Jurkat, Clone E6-1 (cell line): ENCODE measurements around the gene DNAJC11.

Experiments
- DNase-seq: peaks from one replicate; pipeline ENCODE4 v3.0.0-alpha.2; 2011; ENCODE audit warnings: low read depth, low spot score
- H3K4me3 ChIP-seq: 2 replicates; pipeline ENCODE4 v1.5.1; 2011; ENCODE audit warnings: mild to moderate bottlenecking, low read length, control low read depth, moderate library complexity

DNAJC11 gene

DNA sequence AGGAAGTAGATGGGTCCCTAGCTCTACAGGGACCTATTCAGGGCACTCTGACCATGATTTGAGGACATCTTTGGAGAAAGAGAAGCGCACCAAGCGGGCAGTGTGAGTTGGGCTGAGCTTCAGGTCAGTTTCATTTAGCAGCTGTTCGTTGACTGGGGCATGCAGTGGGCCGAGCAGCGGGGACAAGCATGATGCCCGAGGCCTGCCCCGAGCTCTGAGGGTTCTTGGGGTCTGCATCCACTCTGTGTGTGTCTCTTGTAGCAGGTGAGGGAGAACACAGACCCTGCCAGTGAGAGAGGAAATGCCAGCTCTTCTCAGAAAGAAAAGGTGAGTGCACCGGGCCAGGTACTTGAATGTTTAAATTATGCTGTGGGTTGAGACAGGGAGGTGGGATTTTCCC lies 71.6 kb downstream of the DNAJC11 start:
- no peak for DNase-seq
- no peak overlapping the region for H3K4me3 ChIP-seq

DNA sequence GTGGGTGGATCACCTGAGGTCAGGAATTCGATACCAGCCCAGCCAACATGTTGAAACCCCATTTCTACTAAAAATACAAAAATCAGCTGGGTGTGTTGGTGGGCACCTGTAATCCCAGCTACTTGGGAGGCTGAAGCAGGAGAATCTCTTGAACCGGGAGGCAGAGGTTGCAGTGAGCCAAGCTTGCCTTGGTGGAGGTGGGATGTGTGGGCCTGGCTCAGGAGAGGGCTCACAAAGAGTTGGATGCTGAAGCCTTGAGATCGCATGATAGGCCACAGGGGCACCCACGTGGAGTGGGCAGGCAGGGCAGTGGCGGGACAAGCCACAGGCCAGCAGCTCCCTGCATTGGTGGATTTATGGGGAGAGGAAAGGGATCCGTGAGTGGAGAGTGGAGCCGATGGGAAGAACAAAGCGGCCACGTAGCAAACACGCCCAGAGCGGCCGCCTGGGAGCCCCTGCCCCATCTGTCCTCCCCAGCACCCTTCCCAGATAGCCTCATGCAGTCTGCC lies 72.6 kb downstream of the DNAJC11 start:
- H3K4me3 ChIP-seq, result no peak overlapping the region
- DNase-seq, result no peak

DNA sequence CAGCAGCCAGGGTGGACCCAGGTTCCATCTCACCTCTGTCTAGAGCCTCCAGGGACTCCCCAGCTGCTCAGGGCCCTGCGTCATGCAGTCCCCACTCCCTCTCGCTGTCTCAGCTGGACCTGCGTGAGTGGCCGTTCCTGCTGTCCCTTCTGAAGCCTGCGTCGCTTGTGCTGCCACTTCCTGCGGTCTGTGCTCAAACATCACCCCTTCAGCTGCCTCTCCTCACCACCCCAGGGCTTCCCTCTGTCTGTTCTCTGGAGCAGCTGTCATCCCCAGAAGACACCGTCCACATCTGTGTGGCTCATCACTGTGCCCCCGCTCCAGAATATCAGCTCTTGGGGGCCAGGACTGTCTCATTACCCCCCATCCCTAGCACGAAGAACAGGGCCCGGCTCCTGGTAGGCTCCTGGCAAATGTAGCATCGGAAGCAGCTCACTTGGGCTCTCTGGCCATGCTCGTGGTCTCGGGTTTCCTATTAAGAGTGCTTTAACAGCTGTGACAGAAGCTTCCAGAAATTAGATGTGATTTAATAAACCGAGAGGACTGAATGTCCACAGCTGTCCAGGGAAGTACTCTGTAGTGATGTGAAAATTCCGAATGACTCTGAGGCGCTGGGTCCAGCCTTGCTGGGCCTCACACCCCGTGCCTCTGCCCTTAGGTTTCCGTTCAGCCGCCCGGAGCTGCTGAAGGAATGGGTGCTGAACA lies 73.6 kb downstream of the DNAJC11 start:
- H3K4me3 ChIP-seq, result no peak overlapping the region
- no peak for DNase-seq

DNA sequence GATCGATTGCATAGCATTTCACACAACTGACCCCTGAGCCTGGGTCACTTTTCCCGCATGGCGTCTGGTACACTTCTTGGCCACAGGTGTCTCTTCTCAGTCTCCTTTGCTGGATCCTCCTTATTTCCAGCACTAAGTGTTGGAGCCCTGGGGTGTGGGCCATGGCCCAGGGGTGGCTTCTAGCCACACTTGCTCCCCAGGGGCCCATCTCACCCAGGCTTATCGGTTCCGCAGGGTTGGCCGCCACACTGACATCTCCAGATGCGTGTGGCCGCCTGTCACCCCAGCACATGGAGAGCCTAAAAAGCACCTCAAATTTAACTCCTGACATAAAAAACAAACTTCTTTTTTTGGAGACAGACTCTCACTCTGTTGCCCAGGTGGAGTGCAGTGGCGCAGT lies 74.6 kb downstream of the DNAJC11 start:
- H3K4me3 ChIP-seq, result no peak overlapping the region
- DNase-seq, result no peak

DNA sequence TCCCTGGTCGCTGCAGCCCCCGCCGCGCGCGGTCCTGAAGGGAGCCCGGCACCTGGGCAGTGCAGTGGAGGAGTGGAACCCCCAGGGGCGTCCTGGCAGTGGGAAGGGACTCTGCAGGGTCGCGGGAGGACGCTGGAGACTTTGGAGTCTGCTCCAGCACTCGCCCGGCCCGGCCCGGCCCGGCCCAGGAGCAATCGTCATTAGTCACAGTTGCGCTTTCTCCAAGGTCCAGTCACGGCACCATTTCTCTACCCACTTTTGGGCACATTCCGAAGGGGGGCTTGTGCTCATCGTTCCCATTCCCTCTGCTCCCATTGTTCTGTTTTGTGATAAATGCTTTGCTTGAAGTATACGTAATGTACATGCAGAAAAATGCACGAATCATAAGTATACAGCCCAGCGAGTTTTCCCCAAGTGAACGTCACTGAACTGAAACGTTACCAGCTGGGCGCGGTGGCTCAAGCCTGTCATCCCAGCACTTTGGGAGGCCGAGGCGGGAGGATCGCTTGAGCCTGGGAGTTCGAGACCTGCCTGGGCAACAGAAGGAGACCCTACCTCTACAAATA lies 75.9 kb downstream of the DNAJC11 start:
- H3K4me3 ChIP-seq, result peak overlapping the region; percentile 74
- no peak for DNase-seq

DNA sequence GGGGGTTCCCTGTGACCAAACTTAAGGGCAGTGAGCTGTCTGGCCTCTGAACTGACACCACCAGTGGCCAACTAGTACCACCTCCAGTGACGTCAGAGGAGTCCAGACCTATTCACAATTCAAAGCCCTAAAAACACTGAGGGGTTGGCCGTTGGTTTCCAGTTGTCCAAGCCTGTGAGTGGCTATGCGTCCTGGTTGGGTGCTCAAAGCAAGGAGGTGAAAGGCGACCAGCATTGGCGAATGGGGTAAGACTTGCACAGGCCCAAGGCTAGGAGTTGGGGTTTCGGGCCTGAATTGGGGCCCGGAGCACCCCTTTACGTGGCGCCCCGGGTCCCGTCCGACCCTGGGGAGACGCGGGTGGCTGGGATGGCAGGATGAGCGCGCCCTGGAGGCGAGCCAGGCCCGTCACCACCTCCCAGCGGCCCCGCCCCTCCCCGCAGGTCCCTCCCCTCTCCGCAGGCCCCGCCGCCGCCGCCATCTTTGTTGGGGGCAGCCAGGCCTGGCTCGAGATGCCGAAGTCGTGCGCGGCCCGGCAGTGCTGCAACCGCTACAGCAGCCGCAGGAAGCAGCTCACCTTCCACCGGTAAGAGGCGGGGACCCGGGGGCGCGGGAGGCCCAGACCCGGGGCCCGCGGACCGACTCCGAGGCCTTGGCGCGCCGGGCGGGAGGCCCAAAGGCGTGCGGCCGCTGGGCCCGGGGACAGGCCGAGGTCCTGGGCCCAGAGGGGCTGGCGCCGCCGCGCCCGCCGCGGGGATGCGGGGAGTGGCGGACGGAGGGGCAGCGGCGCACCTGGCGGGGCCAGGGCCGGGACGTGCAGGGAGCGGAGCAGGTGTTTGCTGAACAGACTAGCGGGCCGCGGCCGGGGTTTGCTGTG lies 76.7 kb downstream of the DNAJC11 start, which contains the start of gene THAP3:
Gene THAP3 (plus strand): TSS at position 159 of the 874 bp plus-strand sequence. CDS start 351 bp downstream, at position 510.
- DNase-seq, result peak; percentile 52
- peak within 1 kb of the TSS; percentile 74 for H3K4me3 ChIP-seq

DNA sequence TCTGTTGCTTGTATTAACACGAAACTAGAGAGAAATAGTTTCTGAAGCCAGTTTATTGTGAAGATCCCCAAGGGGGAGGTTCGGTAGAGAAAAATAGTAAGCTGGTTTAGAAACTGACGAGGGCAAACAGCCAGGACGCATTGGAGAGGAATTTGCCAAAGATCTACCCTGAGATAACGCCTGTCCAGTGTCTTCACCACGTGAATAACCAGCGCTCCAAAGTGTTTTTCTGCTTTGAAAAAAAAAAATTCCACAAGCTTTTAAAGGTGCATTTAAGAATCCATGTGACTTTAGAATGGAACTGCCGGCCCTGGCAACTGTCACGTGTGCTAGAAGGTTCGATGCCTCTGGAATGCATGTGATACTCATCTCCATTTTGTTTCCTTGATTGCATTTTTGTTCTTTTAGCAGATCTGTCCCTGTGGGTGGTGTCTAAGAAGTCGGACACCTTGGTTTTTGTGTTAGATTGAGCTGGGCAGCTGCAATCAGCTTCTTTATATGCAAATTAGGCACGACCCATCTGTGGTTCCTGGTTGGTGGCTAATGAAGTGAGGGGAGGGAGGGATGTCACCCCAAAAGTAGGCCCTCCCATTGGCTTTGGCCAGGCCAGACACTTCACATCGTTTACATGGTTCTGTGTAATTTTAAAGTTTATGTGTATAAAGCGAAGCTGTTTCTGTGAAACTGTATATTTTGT lies 78.2 kb downstream of the DNAJC11 start:
- no peak overlapping the region for H3K4me3 ChIP-seq
- DNase-seq, result no peak

DNA sequence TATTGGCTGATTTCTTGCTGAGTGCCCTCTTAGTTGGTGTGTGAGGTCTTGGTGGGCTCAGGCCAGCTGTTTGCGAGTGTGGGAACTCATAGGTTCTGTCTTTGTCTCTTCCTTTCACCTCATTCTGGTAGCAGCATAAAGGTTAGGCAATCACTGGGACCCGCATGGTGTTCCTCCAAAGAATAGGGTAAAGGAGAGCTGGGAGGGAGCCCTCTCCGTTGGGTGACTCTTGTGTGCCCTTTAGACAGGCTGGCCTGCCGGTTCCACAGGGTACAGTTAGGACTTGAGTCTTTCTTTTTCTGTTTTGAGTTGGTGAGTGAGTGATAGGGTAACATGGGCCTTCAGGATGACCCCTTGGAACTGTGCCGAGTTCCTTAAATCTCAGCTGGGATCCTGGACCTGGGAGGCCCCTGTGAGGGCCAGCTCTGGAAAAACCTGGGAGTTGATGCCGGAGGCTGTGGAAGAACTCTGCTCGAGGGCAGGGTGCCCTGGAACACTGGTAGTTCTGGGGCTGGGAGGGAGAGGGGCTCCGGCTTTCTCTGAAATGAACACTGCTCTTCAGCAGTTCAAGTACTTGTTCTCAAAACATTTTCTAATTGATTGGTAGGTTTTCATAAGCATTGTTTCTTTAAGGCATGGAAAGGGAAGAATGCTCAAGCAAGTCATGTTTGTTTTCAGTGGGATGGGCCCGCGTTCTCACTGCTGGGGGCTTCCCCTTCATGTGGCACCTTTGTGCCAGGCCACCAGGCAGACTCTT lies 79.0 kb downstream of the DNAJC11 start:
- no peak for DNase-seq
- H3K4me3 ChIP-seq, result no peak overlapping the region

DNA sequence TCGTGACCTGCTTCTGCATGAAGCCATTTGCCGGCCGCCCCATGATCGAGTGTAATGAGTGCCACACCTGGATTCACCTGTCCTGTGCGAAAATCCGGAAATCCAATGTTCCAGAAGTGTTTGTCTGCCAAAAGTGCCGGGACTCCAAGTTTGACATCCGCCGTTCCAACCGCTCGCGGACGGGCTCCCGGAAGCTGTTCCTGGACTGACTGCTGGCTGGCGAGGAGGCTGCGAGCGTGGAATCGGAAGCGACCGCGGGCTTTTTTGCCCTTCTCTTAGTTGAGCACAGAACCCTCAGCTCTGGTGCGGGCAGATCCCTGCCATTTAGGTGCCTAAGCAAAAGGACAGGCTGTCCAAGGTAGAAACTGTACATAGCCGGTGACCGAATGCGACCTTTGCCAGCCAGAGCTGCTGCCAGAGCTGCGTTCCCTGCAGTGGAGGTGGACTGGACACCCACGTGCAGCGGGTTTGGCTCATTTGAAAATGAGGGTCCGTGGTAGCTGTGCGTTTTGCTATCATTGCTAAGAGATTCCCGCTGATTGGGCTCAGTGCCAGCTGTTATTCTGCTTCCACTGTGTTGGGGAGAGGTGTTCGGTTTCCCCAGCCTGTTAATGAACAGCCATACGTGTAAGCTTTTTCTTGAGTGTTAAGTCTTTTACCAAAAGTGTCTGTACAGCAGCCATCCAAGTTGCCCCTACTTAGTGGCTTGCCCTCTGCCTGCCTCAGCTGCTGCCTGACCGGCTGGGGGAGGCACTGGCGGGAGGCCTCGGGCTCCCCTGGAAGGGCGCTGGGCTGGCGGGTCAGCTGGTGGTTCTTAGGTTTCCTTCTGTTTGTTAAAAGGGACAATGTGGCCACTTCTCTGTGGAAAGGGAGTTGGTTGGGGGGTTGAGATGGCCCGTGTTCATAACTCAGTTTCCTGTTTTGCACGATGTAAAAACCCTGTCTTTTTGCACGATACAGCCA lies 79.9 kb downstream of the DNAJC11 start:
- H3K4me3 ChIP-seq, result no peak overlapping the region
- DNase-seq, result no peak

DNA sequence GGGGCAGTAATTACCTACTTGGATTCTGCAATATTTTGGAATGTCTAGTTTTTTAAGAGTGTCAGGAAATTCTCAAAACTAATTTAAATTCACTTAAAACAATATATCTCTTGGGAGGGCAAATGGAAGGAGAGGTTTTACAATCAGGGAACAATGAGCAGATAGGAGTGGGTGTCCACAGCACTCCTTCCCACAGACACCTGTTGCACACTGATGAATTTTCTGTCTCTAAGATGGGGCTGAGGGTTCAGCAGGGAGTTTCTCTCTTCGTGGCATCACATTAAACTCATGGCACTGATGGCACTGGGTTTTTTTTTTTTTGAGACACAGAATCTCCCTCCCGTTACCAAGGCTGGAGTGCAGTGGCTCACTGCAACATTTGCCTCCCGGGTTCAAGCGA lies 82.6 kb downstream of the DNAJC11 start:
- DNase-seq, result no peak
- no peak overlapping the region for H3K4me3 ChIP-seq

DNA sequence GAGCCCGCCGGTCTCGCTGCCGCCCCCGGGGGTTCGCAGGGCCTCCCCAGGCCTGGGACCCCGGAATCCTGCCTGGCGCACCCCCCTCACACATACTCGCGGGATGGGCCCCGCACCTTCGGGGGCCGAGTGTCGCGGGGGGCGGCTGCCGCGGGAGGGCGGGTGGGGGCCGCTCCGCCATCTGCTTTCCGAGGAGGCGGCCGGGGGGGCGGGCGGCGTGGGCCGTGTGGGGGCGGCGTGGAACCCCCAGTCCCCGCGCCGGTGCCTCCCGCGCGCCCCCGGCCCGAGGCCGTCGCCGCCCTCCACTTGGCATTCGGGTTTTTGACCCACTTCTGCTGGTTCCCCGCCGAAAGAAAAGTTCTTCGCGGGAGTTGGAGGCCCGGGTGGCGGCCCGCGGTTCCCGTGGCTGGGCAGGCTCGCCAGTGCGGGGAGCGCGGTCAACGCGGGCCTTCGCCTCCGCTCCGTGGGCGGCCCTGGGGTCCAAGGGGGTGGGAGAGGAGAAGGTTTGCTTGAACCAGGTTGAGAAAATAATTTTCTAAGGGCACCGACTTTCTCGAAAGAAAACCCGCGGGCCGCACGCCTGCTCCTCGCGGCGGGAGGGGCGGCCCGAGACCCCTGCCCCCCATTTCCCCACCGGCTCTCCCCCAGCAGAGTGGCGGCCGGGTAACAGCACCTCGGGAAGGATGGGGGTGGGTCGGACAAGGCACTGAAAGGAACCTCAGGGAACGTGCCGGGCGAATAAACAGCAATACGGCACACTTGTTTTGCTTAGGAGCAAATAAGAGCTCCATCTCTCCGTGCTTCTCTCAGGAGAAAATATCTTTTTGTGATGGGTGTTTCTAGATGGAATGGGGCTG lies 86.5 kb downstream of the DNAJC11 start:
- DNase-seq, result no peak
- H3K4me3 ChIP-seq, result peak overlapping the region; percentile 61

DNA sequence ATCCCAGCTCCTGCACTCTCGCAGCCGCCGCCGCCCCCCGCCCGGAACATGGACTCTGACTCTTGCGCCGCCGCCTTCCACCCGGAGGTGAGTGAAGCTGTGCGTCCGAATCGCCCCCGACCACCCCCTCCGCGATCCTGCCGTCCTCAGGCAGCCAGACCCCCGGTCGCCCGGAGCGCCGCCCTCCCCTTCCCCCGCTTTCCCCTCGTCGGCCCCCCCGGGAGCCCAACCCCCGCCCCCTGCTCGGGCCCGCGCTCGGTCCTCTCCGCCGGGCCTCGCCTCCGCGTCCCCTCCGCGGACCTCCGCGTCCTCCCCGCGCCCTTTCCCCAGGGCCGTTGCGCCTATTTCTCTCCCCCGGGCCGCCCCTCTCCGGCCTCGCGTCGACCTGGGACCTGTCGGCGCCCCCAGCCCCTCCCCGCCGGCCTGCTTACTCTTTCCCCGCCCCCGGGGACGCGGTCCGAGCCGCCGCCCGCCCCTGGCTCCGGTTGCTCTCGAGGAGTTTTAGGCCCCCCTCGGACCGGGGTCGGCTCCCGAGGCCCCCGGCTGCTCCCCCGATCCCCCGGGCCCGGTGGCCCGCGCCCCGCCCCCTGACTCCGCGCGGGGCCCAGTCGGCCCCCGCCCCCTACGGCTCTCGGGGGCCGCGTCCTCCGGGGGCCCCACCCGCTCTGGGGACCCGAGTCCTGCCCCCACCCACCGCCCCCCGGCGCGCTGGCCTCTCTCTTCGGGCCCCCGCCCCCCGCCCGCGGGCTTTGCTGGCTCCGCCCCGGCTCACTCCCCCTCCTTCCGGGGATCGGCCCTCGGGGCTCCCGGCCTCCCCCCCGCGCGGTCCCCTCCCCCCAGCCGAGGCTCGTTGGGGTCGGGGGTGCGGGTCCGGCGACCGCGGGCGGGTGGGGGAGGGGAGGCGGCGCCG lies 87.3 kb downstream of the DNAJC11 start:
- DNase-seq, result no peak
- H3K4me3 ChIP-seq, result peak overlapping the region; percentile 61

DNA sequence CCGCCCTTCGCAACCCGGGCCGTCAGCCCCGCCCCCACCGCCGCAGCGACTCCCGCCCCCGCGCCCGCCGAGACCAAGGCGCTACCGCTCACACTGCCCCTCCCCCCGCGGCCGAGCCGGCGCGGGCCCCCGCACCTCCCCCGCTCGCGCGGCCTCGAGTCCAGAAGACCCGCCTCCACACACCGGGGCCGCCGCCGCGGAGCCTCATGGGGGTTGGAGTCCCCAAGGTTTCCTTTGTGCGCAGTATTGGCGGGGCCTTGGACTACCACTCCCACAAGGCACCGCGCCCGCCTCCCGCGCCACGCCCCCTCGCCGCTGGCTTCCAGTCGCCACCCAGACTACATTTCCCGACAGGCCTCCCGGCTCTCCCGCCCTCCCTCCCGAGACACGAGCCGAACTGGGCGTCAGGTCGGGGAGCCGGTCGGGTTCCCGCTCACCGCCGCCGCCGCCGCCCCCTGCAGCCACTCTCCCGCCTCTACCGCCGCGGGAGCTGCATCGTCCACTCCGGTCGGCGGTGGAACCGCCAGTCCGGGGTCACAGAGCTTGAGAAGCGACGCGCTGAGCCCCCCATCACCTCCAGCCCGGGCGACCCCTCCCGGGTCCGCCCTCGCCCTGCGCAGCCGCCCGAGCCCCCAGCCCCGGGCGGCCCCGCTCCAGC lies 88.1 kb downstream of the DNAJC11 start, which contains the start of gene PHF13:
Gene PHF13 (plus strand): TSS at position 371 of the 658 bp plus-strand sequence. CDS start 336 bp downstream, outside the sequence.
- peak within 1 kb of the TSS; percentile 65 for H3K4me3 ChIP-seq
- DNase-seq, result peak; percentile 97

DNA sequence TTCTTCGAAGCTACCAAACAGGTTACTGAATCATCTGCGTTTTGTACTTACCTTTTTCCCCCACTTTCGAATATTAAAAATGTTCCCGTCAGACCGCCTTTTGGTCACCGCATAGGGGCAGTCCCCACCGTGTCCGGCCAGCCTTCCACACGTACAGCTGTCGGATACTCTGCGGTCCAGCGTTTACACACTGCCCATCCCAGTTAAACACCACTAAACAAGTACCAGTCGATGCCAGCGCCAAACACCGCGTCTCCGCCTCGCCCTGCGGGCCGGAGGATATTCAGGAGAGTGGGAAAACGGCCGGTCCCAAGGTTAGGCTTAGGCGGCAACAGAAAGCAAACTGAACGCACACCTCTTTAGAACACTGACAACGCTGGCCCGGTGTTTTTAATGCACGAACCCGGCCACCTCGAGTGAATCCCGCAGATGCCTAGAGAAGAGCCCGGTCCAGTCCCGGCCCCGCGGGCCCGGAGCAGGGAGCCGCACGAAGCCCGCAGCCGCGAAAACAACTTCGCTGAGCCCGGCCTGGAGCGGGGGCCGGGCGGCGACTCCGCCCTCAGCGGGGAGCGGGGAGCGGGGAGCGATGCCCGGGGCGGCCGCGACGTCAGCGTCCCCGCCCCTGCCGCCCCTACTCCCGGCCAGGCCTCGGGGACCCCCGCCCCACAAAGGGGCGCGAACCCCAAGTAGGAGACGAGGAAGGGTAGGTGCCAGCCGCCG lies 88.8 kb downstream of the DNAJC11 start:
- peak overlapping the region; percentile 65 for H3K4me3 ChIP-seq
- no peak for DNase-seq
